GM21381 (cell line): ENCODE data around the gene DBNDD2.

Experiments
- ATAC-seq: cut with Tn5 transposase; IDR thresholded peaks from one replicate; pipeline ENCODE4 v1.9.1; 2021; ENCODE audit warnings: mild to moderate bottlenecking, moderate library complexity; ENCODE audit not compliant: unreplicated experiment

Gene DBNDD2

GRCh38 chr20:45445805-45446562, 37.9 kb downstream of the DBNDD2 start:
- ATAC-seq: no peak

- no peak for ATAC-seq
Observed at GRCh38 chr20:45448270-45448669, 40.2 kb downstream of the DBNDD2 start.

- no peak for ATAC-seq
Observed at GRCh38 chr20:45449528-45449927, 41.4 kb downstream of the DBNDD2 start.

GRCh38 chr20:45450097-45450818, 42.2 kb downstream of the DBNDD2 start:
- no peak for ATAC-seq

- ATAC-seq: no peak
Observed at GRCh38 chr20:45452238-45452637, 44.1 kb downstream of the DBNDD2 start.

- ATAC-seq: no peak
Observed at GRCh38 chr20:45452772-45453691, 44.9 kb downstream of the DBNDD2 start.

- no peak for ATAC-seq
Observed at GRCh38 chr20:45456632-45457031, 48.5 kb downstream of the DBNDD2 start.

- no peak for ATAC-seq
Observed at GRCh38 chr20:45459606-45460005, 51.5 kb downstream of the DBNDD2 start.
